ENCODE data around the gene PSME1. TPM values are rescaled to one million over a fixed set of nuclear protein-coding genes. Genes with fewer than 3 reads are reported as not detected.

Gene PSME1
- total RNA-seq, 1 donor from 2014 or later, result 423 TPM

DNA sequence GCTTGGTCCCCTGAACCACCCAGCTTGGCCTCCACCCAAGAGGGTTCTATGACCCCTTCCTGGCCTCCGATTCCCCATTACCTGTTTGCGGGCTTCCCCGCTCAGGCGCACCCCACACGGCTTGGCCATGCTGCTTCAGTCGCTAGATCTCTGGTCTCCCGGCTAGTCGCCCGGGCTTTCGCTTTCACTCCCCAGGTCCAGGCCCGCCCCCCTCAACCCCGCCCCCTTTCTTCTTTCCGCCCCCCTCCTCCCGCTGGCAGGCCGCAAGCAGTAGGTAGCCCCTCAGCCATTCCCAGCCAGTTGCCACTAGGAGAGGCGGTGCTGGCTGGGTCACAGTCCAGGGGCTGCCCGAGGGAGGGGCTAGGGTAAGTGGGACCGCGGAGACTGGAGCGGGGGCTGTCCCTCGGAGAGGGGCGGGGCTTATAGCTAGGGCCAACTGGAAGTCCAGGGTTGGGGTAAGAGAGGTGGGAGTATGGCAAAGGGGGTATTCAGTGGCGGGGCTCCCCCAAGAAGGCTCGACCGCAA, 10.5 kb downstream of the PSME1 start, which contains the start of gene PSME2:
Gene PSME2 (minus strand): TSS at position 158 of the 525 bp plus-strand sequence. CDS start 29 bp downstream, at position 129.
- DNase-seq (ENCODE audit: low read depth), result peak; percentile 99

DNA sequence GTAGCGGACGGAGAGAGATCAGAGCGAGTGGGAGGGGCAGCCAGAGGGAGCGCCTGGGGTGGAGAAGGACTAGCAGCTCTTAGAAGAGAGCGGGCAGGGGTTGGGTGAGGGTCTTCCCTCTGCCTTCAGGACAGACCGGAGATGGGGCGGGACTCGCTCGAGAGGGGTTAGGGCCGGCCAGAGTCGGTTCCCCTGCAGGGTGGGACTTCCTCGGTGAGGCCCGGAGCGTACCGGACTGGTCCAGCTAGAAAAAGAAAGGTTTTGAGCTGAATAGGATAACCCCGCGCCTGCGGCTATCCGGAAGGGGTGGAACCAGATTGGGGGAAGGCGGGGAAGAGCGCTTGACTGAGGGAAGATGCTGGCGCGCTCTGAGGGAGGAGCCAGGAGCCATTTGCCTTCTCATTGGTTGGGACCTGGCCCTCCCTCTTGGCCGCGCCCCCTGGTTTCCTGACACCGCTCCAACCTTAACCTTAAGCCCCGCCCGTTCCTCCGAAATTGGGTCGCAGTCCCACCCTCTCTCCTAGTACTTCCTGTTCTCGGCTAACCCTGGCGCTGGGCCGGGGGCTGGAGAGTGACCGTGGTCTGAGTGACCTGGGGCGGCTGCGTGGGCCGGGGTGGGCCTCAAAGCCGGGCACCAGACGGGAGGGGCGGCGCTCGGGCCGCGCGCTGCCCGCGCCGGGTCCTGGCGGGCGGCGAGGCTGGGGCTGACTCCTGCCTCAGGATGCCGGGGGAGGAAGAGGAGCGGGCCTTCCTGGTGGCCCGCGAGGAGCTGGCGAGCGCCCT, 11.2 kb downstream of the PSME1 start, which contains the start of gene RNF31:
Gene RNF31 (plus strand): TSS at position 521 of the 783 bp plus-strand sequence. CDS start 201 bp downstream, at position 722.
- DNase-seq (ENCODE audit: low read depth), result peak; percentile 99

GRCh38 chr14:24147761-24148428, 11.9 kb downstream of the PSME1 start:
- DNase-seq (ENCODE audit: low read depth), result no peak

GRCh38 chr14:24149302-24149969, 13.4 kb downstream of the PSME1 start:
- no peak for DNase-seq (ENCODE audit: low read depth)

DNA sequence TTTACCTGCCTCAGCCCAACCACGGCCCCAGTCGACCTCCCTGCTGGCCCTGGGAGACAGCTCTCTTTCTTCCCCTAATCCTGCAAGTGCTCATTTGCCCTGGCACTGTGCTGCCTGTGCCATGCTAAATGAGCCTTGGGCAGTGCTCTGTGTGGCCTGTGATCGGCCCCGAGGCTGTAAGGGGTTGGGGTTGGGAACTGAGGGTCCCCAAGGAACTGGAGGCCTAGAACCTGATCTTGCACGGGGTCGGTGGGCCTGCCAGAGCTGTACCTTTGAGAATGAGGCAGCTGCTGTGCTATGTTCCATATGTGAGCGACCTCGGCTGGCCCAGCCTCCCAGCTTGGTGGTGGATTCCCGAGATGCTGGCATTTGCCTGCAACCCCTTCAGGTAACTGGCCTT, 14.1 kb downstream of the PSME1 start:
- DNase-seq (ENCODE audit: low read depth), result no peak

DNA sequence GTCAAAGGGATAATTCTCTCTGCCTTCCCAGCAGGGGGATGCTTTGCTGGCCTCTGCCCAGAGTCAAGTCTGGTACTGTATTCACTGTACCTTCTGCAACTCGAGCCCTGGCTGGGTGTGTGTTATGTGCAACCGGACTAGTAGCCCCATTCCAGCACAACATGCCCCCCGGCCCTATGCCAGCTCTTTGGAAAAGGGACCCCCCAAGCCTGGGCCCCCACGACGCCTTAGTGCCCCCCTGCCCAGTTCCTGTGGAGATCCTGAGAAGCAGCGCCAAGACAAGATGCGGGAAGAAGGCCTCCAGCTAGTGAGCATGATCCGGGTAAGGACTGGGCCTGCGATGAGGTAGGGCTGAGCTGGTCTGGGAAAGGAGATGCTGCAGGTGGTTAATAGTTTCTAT, 14.6 kb downstream of the PSME1 start:
- DNase-seq (ENCODE audit: low read depth), result no peak

- DNase-seq (ENCODE audit: low read depth), result no peak
Measured at GRCh38 chr14:24150993-24151392, 15.0 kb downstream of the PSME1 start.

DNA sequence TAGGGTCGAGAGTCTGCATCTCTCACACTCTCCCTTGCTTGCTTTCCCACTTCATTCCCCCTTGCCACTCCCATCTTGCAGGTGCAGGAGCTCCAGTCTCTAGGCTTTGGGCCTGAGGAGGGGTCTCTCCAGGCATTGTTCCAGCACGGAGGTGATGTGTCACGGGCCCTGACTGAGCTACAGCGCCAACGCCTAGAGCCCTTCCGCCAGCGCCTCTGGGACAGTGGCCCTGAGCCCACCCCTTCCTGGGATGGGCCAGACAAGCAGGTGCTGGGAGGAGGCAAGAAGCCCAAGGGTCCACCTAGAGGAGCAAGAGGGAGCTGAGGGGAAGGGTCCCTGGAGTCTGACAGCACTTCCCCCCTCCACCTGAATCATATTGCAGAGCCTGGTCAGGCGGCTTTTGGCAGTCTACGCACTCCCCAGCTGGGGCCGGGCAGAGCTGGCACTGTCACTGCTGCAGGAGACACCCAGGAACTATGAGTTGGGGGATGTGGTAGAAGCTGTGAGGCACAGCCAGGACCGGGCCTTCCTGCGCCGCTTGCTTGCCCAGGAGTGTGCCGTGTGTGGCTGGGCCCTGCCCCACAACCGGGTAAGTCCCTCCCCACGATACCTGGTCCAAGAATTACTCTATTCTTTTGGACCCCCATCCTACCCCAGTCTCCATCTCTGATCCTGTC, 15.5 kb downstream of the PSME1 start:
- no peak for DNase-seq (ENCODE audit: low read depth)

- DNase-seq (ENCODE audit: low read depth), result no peak
Measured at GRCh38 chr14:24155100-24155499, 19.1 kb downstream of the PSME1 start.

DNA sequence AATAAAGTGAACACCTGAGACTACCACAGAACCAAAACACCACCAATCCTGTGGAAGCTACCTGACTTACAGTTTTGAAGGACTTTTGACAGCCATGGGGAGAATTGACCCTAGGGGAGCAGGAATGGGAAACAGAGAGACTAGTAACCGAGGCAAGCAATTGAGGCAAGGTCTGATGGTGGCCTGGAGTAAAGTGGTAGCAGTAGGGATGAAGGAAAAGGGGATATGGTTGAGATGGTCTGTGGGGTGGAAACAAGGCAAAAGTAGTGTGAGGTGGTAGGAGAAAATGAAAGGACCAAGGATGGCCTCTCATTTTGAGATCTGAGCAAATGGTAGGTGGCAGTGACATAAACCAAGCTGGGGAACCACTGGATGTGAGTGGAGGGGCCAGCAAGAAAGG, 20.8 kb downstream of the PSME1 start:
- no peak for DNase-seq (ENCODE audit: low read depth)

GRCh38 chr14:24157331-24157730, 21.3 kb downstream of the PSME1 start:
- DNase-seq (ENCODE audit: low read depth), result no peak

DNA sequence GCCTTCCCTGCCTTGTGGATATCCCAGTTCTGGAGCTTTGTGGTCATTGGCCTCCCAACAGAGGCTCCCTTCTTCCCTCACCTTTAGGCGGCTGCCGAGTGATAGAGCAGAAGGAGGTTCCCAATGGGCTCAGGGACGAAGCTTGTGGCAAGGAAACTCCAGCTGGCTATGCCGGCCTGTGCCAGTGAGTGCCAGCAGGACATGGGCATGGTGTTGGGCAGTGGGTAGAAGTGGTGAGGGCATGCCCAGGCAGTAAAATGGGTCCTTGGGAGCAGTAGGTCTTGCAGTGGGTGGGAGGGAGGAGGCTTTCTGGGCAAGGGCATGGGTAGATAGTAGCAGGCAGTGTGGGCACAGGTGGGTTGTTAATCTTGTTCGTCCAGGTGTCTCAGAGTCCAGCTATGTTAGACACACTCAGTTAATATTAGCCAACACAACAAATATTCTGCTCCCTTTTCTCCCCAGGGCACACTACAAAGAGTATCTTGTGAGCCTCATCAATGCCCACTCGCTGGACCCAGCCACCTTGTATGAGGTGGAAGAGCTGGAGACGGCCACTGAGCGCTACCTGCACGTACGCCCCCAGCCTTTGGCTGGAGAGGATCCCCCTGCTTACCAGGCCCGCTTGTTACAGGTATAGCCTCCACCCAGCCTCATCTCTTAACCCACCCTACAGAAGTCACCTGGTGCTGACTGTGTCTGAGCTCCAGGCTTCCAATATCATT, 23.9 kb downstream of the PSME1 start:
- no peak for DNase-seq (ENCODE audit: low read depth)

GRCh38 chr14:24160499-24160849, 24.5 kb downstream of the PSME1 start:
- DNase-seq (ENCODE audit: low read depth), result no peak

DNA sequence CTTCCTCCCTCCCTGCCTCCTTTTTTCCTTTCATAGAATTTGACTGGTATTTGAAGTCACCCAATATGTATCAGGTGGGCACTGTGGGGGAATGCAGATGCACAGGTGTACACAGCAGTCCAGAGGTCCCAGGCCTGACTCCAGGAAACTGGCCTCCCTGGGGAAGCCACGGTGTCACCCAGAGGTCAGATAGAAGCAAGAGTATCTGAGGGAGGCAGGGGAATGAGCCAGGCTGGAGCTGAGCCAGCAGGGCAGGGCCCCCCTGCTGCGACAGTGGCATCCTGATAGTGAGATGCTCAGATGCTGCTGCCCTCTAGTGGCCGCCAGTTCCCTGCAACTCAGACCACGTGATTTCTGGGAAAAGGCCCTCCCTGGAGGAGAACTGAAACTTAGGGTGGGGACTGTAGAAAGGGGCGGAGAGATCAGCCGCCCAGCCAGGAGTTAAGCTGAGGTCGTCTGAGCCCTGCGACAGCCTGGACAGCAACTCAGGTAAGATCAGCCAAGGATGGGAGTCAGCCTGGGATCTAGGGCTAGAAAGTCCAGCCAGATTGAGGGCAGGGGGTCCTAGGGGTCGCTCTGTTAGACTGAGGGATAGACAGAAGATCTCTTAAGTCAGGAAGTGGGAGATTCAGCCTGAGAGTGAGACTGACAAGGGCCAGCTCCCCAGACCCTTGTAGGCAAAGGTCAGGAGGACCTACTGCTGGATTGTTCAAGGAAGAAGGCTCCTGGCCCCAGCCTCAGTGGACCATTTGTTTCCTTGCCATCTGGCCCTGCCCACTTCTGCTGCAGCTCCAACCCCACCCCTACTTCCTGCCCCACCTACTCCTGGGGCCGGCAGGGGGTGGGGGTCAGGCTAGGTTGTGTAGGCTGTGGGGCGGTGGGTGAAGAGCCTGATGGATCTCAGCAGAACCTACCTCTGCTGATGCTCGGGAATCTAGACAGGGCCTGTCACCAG, 25.1 kb downstream of the PSME1 start, which contains the start of gene IRF9:
Gene IRF9 (plus strand): TSS at position 416 of the 955 bp plus-strand sequence. CDS start 880 bp downstream, outside the sequence.
- peak; percentile 96 for DNase-seq (ENCODE audit: low read depth)

- DNase-seq (ENCODE audit: low read depth), result no peak
Measured at GRCh38 chr14:24162093-24162492, 26.1 kb downstream of the PSME1 start.

DNA sequence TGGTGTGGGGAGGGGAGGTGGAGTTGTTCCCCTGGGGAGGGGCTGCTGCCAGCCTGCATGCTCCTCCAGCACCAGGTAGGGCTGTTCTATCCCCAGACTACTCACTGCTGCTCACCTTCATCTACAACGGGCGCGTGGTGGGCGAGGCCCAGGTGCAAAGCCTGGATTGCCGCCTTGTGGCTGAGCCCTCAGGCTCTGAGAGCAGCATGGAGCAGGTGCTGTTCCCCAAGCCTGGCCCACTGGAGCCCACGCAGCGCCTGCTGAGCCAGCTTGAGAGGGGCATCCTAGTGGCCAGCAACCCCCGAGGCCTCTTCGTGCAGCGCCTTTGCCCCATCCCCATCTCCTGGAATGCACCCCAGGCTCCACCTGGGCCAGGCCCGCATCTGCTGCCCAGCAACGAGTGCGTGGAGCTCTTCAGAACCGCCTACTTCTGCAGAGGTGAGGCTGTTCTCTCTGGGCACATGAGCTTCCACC, 28.6 kb downstream of the PSME1 start:
- DNase-seq (ENCODE audit: low read depth), result no peak

GRCh38 chr14:24165785-24166184, 29.8 kb downstream of the PSME1 start:
- no peak for DNase-seq (ENCODE audit: low read depth)

- no peak for DNase-seq (ENCODE audit: low read depth)
Measured at GRCh38 chr14:24167469-24168114, 31.6 kb downstream of the PSME1 start.

Data from myocyte (in vitro differentiated cells).